GM19099 (cell line): ENCODE data around the gene ZNRF3.

Experiments used
- POLR2A ChIP-seq: IDR thresholded peaks from 3 replicates; pipeline ENCODE4 v1.6.1; 2011; ENCODE audit warnings: low read depth; ENCODE audit not compliant: insufficient read length; ENCODE audit errors: extremely low read depth

The ZNRF3 gene

DNA sequence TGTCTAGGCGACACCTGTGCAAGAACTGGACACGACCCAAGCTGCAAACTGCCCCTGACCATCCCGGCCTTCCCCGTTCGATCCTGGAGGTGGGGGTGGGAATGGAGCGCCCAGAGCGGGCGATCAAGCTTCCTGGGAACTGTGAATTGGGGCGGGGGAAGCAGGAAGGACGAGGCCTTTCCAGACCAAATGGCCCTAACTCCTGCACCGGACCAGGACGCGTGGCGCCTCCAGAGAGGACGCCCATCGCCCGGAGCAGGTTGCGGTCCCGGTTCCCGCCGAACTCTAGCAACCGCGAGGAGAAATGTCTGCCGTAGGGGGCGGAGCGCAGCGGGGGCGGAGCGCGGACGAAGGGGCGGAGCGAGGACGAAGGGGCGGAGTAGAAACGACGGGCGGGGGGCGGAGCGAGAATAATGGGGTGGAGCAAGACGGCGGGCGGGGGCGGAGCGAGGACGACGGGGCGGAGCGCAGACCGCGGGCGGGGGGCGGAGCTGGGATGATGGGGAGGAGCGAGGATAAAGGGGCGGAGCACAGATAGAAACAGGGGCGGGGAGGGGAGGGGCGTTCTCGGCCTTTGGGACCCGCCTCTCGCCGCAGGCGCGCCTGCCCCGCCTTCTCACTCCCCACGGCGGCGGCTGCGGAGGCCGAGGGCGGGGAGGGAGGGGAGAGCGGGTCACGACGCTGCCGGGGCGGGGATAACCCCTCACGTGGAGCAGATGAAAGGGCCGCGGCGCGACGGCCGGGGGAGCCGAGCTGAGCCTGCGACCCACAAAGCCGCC is at the start of gene ZNRF3:
Gene ZNRF3 (plus strand): TSS at position 695 of the 779 bp plus-strand sequence. CDS start 195 bp downstream, outside the sequence.
- TF ChIP-seq POLR2A = no peak

DNA sequence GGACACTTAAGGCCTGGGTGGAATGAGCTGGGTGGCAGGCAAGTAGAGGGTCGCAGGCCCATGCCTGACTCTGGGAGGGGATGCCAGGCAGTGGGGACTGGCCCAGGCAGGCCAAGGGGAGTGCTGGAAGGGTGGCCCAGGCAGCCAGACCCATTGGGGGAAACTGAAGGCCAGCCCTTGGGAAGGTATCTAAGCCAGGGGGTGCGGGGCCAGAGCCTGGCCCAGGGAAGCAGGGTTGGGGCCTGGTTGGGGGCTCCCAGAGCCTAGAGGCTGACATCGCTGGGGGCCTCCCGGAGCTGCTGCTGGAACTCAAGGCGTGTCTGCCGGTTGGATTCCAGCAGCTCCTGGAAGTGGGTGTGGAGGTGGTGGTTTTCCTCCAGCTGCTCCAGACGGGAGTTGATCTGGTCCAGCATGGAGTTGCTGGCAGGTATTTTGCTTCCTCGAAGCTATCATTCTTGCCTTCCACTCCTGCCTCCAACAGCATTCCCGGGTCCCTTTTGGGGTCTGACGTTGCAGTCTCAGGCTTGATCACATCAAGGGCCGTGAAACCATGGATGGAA is 47.7 kb upstream of the ZNRF3 start:
- no peak for TF ChIP-seq POLR2A

DNA sequence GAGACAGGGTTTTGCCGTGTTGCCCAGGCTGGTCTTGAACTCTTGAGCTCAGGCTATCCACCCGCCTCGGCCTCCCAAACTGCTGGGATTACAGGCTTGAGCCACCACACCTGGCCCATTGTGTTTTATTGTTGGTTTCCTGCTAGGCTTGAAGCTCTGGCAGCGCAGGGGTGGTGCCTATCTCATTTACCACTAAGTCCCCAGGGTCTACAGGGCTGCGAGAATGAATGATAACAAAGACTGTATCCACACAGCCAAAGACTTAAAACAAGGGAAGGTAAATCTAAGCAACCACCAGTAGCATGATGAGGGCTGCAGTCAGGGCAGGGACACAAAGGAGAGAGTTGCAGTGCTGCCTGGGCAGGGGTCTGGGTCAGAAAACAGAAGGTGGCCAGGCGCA is 45.7 kb upstream of the ZNRF3 start:
- no peak for TF ChIP-seq POLR2A

DNA sequence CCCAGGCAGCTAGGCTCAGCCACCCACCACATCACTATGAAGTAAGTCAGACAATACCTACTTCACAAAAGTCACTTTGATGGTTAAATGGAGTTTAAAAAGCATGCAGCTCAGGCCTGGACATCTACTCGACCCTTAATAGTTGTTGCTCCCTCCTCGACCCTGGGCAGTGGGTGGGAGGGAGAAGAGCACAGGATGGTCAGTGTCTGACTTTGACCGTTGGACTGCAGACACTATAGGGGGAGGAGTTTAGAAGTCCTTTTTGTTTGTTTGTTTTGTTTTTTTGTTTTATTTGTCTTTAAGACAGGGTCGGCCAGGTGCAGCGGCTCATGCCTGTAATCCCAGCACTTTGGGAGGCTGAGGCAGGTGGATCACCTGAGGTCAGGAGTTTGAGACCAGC is 44.4 kb upstream of the ZNRF3 start:
- TF ChIP-seq POLR2A = no peak

DNA sequence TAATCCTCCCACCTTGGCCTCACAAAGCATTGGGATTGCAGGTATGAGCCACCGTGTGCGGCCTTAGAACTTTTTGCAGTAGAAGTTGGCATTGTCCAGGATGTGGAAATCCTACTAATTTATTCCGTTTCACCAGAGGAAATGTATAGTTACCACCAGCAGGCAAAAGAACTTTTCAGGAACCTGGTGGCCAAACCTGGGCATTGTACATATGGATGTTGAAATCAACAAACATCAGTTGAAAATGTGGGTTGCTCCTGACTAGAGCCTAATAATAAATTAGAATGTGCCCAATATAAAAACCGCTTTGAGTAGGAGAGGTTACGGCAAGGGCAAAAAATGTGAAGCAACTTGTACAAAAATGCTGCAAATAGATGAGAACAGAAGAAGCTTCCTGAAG is 42.3 kb upstream of the ZNRF3 start:
- no peak for TF ChIP-seq POLR2A

DNA sequence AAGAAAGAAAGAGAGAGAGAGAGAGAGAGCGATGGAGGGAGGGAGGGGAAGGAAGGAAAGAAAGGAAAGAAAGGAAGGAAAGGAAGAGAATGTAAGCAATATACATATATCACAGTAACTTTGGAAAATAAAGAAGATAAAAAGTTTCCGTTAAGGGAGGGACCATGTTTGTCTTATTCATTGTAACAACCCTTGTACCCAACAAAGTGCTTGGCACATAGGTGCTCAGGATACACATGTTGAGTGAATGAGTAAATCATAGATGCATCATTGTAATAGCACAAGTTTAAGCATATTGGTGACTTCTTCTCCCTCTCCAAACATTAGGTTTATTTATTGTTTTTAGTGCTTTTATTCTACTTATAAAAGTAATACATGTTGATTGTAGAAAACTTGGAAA is 39.7 kb upstream of the ZNRF3 start:
- TF ChIP-seq POLR2A = no peak

DNA sequence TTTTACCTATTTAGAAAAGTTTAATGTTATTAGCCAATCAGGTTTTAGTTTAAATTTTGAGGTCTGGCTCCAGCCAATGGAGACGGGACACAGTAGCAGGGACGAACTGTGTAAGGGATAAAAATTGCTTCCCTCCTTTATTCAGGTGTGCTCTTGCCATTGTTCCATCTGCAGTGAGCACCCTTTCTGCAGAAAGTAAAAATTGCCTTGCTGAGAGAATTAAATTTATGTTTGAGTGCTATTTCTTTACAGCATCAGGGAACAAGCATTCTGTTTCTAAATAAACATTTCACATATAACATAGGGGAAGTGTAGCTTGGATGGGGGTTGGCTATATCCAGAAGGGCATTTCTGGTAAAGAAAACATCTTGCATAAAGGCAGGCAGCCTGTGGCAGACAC is 36.4 kb upstream of the ZNRF3 start:
- TF ChIP-seq POLR2A = no peak

DNA sequence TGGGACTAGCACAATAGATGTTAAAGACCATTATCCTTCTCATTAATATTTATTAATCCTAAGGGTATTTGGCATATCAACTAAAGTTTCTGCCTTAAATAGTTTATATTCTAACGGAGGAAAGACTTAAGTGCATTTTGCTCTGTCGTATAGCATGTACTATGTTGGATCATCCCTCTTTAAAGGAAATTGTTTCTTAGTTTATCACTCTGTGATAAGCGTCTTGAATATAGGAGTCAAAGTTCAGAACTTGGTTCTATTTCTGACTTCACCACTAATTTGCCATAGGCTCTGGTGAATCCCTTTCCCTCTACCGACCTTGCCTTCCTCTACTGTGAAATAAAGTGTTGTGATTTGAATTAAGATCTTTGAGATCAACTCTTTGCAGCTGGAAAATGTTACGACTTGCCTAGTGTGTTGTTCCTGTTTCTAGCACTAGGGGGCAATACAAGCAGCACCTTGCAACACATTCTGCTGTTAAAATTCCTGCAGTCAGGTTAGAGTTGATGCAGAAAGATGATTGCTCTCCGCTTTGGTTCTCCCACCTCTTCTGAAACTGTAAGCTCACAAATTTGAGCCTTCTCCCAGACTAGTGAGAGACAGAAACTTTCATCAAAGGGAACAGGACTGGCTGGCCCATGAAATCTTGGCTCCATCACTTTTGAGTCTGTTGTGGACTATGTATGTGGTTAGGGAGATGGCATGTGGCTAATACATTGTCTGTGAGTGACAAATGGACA is 27.8 kb upstream of the ZNRF3 start:
- no peak for TF ChIP-seq POLR2A

DNA sequence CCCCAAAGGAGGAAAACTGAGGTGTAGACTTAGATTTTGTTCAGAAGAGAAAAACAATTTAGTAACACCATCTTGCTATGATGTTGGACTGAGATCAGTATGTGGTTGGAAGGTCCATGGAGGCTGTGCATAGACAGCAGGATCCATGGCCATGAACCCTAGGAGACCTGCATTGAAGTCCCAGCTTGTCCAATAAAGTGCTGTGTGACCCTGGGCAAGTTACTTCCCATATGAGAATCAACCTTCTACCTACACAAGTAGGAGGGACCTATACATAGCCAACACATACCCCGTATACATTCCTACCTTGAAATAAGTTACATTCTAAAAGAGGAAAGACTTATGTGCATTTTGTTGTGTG is 27.3 kb upstream of the ZNRF3 start:
- TF ChIP-seq POLR2A = no peak

DNA sequence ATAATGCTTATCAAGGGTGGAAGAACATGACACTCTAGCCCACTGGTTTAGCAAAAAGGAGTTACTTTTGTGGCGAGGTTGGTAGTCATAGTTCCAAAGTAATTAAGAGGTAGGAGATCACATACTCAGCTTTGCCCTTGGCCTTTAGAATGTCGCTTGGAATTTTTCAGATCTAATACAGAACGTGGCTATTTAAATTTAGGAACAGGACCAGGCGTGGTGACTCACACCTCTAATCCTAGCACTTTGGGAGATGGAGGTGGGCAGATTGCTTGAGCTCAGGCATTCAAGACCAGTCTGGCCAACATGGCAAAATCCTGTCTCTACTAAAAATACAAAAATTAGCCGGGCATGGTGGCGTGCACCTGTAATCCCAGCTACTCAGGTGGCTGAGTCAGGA is 26.1 kb upstream of the ZNRF3 start:
- no peak for TF ChIP-seq POLR2A

DNA sequence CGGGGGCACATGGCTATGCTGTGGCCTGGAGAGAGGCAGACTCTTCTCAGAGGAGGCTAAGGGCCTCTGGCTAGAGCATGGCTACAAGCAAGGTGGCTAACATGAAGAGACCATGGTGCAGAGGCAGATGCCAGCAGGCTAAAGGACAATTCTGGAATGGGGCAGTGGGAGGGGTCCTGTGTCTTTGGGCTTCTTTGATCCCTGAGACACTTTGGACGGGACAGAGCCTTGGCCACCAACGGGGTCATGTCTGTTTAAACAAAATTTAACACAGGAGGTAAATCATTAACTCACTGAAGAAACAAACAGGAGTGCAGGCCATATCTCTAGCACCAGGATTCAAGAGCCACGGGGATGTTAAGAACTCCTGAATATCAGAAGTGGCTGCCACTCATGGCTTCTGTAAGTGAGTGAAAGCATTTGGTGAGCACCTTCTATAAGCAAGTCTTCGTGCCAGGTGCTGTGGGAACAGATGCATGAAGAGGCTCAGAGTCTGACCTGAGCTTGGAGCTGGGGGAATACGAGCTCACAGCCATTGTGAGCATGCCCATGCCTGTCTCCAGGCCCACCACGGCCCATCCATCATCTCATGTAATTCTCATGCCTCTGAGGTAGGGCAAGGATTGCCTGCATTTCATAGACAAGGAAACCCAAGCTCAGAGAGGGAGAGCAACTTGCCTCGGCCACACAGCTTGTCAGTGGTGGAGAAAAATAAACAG is 18.3 kb upstream of the ZNRF3 start:
- no peak for TF ChIP-seq POLR2A

DNA sequence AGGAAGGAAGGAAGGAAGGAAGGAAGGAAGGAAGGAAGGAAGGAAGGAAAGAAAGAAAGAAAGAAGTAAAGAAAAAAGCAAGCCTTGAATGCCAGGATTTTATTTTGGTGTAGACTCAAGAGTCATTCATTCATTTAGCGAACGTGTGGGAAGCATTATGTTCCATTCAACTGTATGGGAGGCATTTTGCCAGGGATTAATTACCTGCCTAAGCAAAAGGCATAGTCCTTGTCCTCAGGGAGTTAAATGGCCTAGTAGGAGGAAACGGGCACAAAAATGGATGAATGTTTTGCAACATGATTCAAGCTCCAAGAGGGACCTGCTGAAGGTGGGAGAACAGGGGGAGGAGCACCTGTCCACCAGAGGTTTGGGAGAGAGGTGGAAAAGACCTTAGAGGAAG is 16.2 kb upstream of the ZNRF3 start:
- no peak for TF ChIP-seq POLR2A

DNA sequence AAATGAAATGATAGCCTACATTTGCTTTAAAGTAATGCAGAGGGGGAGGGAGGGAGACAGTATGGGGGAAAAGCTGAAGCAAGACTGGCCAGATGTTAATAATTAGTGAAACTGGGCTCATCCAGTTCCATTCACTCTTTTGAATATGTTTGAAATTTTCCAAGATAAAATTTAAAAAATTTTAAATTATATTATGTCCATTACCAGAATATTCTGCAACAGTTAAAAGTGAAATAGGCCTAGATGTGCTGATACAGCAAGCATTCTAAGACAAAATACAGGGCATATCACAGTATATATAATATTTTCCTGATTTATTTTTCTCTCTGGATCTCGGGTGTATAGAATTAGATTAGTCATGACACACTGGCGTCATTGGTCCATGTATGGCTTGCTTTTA is 13.6 kb upstream of the ZNRF3 start:
- no peak for TF ChIP-seq POLR2A

DNA sequence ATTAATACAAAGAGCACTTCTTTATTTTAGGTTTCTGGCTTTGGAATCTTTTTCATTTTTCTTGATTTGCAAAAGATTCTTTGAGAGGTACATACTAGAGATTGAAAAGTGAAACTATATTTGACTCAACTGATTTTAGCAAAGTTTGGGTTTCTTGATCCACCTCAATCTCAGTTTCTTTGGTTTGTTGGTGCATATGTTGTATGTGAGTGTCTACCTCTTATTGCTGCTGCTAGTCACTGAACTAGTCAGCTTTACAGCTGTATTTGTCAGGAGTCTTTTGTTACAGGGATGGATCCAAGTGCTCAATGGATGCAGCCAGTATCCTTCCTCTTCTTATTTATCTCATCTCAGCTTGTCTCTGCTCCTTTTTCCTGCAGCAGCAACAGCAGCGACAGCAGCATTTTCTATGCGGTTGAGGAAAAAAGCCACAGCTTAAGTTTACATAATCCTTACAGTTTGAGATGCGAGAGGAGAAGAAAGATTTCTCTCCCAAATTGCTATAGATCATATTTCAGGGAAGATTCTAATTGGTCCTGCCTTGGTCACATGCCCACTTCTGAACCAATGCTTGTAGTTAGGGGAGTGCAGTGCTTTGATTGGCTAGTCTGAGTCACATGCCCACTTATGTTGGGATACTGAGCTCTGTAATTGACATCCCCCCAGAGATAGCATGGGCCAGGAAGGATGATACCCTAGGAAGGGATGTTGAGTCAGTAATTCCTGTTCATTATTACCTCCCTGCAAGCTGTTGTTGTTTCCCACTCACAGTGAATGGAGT is 10.0 kb upstream of the ZNRF3 start:
- TF ChIP-seq POLR2A = no peak

DNA sequence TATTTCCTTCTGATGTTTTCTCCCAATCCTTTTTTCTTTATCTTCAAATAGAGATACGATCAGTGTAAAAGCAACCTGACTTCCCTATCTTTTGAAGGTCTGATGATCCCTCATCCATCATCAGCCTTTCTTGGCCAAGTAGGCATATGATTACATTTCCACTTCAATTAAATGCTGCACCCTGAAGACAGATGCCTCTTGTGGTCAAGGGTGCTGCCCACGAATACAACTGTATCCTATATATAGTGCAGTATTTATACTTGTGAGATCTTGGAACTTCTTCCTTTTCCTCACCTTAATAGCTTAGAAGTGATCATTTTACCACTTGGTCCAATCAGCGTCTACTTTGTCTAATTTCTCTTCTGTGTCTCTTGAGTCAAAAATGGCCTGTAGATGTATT is 9.3 kb upstream of the ZNRF3 start:
- TF ChIP-seq POLR2A = no peak
